ENCODE measurements around the gene DHX16.

DHX16 gene

GRCh38 chr6:30691208-30691847, 18.5 kb upstream of the DHX16 start:
- DNase-seq: no peak

GRCh38 chr6:30690403-30691207, 17.8 kb upstream of the DHX16 start, which contains the start of gene NRM:
TSS of gene NRM (minus strand) at chr6:30690984. CDS start at chr6:30690974, 10 bp downstream.
- DNase-seq: peak; percentile 75

GRCh38 chr6:30689985-30690384, 17.2 kb upstream of the DHX16 start:
- no peak for DNase-seq

GRCh38 chr6:30689022-30689865, 16.4 kb upstream of the DHX16 start:
- DNase-seq: no peak

- DNase-seq: no peak
Observed at GRCh38 chr6:30688569-30688968, 15.8 kb upstream of the DHX16 start.

GRCh38 chr6:30687659-30688431, 15.0 kb upstream of the DHX16 start:
- no peak for DNase-seq

- peak; percentile 82 for DNase-seq
Observed at GRCh38 chr6:30686908-30687658, 14.3 kb upstream of the DHX16 start.

- no peak for DNase-seq
Observed at GRCh38 chr6:30686009-30686907, 13.5 kb upstream of the DHX16 start, which contains the start of gene PPP1R18. TSS of gene PPP1R18 (minus strand) at chr6:30686645. CDS start at chr6:30686018, 627 bp downstream.

- no peak for DNase-seq
Observed at GRCh38 chr6:30685157-30686008, 12.6 kb upstream of the DHX16 start.

GRCh38 chr6:30684386-30685156, 11.8 kb upstream of the DHX16 start:
- DNase-seq: peak; percentile 43

- DNase-seq: no peak
Observed at GRCh38 chr6:30683980-30684338, 11.2 kb upstream of the DHX16 start.

- no peak for DNase-seq
Observed at GRCh38 chr6:30683183-30683979, 10.6 kb upstream of the DHX16 start.

- DNase-seq: peak; percentile 95
Observed at GRCh38 chr6:30682143-30683117, 9.6 kb upstream of the DHX16 start.

- no peak for DNase-seq
Observed at GRCh38 chr6:30681766-30682142, 8.9 kb upstream of the DHX16 start.

GRCh38 chr6:30679765-30680535, 7.1 kb upstream of the DHX16 start:
- no peak for DNase-seq

Measured in GF-D8 (cell line).